NCI-H146 treated with DMSO at 0.1 percent for 48 hours (cell line): ENCODE results near the gene VPS45.
"Not testable (repeated sequence)": the region's sequence is repeated elsewhere in the genome, so short reads cannot be mapped to it uniquely, and the experiment has no call there.

Source experiments
- DNase-seq: peaks from one replicate; lab custom pipeline; 2025; ENCODE audit not compliant: unreplicated experiment; lab: John Stamatoyannopoulos, UW

The VPS45 gene

DNA sequence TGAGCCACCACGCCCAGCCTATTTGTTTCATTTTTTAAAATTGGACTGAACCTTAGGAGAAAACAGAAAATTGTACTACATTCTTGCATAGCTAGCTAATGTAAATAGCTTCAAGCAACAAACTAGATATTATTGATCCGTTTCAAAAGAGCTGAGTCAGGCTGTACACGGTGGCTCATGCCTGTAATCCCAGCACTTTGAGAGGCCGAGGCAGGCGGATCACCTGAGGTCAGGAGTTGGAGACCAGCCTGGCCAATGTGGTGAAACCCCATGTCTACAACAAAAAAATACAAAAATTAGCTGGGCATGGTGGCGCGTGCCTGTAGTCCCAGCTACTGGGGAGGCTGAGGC lies 118.8 kb downstream of the VPS45 start:
- not testable (repeated sequence) for DNase-seq

GRCh38 chr1:150186789-150187559 lies 119.4 kb downstream of the VPS45 start:
- DNase-seq = no peak

- no peak for DNase-seq
Observed at GRCh38 chr1:150187560-150187931, 120.0 kb downstream of the VPS45 start.

DNA sequence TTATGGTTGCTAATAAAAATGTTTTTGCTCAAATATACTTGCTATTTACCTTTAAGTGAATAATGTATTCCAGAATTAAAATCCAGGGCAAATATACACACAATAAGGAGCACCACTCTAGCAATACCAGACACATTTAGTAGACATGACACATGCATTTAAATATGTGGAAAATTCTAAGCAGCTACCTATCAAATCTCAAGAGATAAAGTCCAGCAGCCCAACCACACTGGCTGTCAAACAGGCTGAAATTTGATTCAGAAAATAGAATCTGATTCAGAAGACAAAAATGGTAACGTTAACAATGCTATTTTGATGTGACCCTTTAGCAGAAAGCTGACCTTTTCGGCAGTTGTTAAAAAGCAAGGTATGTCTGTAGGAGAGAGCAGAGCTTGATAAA lies 124.4 kb downstream of the VPS45 start:
- no peak for DNase-seq

DNA sequence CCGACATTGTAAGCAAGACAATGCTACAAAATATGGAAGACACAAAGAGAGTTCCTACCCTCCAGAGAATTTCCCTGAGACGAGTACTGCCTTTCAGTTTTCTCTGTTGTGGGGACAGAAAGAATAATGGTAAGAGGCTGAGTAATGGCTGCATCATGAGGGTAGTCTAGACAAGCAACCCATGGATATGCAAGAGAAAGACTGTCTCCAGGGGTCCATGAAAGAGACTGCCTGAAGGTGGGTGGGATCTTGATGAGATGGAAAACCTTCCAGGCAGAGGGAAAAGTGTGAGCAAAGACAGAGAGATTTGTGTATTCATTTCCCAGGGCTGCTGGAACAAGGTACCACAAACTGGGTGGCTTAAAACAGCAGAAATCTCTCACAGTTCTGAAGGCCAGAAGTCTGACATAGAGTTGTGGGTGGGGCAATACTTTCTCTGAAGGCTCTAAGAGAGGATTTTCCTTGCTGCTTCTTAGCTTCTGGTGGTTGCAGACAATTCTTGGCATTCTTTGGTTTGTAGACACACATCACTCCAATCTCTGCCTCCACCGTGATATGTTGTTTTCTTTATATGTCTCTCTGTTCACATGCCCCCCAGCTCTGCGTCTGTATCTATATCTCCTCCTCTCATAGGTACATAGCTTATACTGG lies 126.9 kb downstream of the VPS45 start:
- no peak for DNase-seq
